Mammary epithelial cell (primary cell): ENCODE data around the gene RBMX.

Experiments used
- CTCF ChIP-seq, 2 donors: IDR thresholded peaks in 1 of 2; conservative IDR thresholded peaks in 1 of 2; 2 replicates each; pipeline ENCODE4 v1.5.1; 2011 to 2012; ENCODE audit warnings: inconsistent platforms in 2 of 2, low read length in 2 of 2, mild to moderate bottlenecking in 2 of 2, control low read depth in 1 of 2, low read depth in 1 of 2; ENCODE audit not compliant: insufficient read depth in 1 of 2; ENCODE audit errors: extremely low read depth in 1 of 2
- EZH2 ChIP-seq: IDR thresholded peaks from 2 replicates; pipeline ENCODE4 v1.6.1; 2012; ENCODE audit warnings: low read length, inconsistent platforms, borderline replicate concordance

- no peak for TF ChIP-seq CTCF (conservative IDR thresholded peaks at IDR 0.05 in 1 of 2, IDR thresholded peaks at IDR 0.05 in 1 of 2; ENCODE audit: extremely low read depth in 1 of 2, insufficient read depth in 1 of 2, low read depth in 1 of 2, low read length in 2 of 2)
- TF ChIP-seq EZH2: no peak
Observed at GRCh38 chrX:136911253-136911652, 30.7 kb upstream of the RBMX start.
